ENCODE data around the gene ST3GAL3. TPM values are rescaled to one million over a fixed set of nuclear protein-coding genes. Genes with fewer than 3 reads are reported as not detected.

ST3GAL3 gene
- total RNA-seq, 2 donors from 2014 or later: 15.5 to 20.6 TPM

DNA sequence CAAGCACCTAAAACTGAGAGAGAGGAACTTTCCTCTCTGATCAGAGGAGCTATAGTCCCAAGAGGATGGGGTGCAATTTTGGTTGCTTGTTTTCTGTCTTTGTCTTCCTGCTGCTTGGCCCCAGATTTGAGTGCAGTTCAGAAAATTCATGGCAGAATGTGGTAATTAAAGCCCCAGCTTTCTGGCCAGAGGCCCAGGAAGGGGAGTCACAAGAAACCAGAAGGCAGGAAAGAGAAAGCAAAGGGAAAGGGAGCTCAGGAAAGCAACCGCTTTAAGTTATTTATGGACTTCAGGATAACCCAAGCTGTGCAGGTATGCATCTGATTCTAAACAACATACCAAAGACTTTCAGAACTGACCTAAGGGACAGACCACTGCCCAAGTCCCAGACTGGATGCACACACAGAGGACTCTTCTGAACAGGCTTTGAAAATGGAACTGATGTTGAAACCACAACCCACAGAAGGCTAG is 88.8 kb downstream of the ST3GAL3 start:
- TF ChIP-seq, protein P1, sequence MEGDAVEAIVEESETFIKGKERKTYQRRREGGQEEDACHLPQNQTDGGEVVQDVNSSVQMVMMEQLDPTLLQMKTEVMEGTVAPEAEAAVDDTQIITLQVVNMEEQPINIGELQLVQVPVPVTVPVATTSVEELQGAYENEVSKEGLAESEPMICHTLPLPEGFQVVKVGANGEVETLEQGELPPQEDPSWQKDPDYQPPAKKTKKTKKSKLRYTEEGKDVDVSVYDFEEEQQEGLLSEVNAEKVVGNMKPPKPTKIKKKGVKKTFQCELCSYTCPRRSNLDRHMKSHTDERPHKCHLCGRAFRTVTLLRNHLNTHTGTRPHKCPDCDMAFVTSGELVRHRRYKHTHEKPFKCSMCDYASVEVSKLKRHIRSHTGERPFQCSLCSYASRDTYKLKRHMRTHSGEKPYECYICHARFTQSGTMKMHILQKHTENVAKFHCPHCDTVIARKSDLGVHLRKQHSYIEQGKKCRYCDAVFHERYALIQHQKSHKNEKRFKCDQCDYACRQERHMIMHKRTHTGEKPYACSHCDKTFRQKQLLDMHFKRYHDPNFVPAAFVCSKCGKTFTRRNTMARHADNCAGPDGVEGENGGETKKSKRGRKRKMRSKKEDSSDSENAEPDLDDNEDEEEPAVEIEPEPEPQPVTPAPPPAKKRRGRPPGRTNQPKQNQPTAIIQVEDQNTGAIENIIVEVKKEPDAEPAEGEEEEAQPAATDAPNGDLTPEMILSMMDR (IDR thresholded peaks at IDR 0.05): no peak
- Histone ChIP-seq H3K27ac (no peak overlapping the region), H3K4me1 (peaks cover 0 to 11% of the 10 kb centered on the region in 2 donors), H3K9me3 (no peaks in the 10 kb centered on the region), H3K27me3 (no peaks in the 10 kb centered on the region), H3K36me3 (no peaks in the 10 kb centered on the region), H3K4me3 (no peak overlapping the region)
- DNase-seq (ENCODE audit: low spot score): no peak

DNA sequence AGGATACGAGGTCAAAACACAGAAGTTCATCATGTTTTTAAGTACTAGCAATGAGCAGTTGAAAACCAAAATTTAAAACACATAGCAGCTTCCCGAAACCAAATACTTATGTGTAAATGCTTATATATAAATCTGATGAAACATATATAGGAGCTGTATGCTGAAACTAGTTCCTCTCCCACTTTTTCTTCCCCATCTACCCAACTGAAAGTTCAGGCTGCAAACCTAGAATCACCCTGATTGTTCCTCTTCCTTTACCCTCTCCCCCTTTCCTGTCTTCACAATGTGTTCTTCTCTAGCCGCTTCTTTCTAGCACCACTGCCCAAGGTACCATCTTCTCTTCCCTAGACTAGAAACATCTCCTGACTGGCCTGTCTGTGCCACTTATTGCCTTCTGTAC is 90.6 kb downstream of the ST3GAL3 start:
- H3K27me3 ChIP-seq: no peaks in the 10 kb centered on the region
- TF ChIP-seq, protein P1 (IDR thresholded peaks at IDR 0.05): no peak
- DNase-seq (ENCODE audit: low spot score): no peak
- no peaks in the 10 kb centered on the region for H3K9me3 ChIP-seq
- peaks cover 0 to 11% of the 10 kb centered on the region in 2 donors for H3K4me1 ChIP-seq
- no peaks in the 10 kb centered on the region for H3K36me3 ChIP-seq
- H3K4me3 ChIP-seq: no peak overlapping the region
- no peak overlapping the region for H3K27ac ChIP-seq

DNA sequence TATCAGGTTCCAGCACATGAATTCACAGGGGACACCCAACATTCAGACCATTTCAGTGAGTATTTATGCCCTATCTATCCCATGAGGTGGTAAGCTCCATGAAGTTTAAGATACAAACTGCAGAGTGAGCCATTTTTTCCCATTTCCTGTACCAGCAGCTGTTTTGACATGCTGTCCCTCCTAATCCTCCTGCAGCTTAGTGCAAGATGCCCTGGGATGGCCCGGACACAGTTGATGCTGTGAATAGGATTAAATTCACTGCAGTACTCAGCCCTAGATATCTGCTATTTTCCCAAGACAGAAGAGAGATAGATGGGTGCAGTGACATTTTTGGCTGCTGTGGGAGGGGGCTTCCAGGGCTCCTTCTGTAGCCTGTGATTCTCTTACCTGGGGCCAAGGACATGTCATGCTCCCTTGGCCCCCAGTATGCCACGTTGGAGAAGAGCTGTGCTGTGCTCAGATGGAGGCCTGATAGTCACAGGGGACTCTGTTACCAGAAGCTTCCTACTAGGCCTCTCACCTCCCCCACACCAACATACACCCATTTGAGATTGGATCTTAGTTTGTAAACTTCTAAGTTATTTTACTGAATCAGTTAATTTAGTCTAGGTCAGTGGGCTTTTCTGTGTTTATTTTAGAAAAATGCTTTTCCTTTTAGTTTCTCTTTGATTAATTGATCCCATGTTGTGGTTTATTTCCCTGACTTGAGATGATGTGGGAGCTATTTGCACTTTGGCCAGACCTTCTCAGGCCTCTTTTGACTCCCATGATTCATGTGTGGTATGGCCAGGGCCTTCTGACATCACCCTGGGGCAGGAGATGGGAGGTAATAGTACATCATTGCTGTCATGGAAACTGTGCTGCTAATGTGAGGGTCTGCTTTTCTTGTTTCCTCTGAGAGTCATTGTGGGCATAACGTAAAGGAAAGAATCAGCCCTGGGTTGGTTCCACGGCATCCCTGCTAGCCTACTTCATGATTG is 92.6 kb downstream of the ST3GAL3 start:
- Histone ChIP-seq H3K4me1 (peaks cover 0 to 11% of the 10 kb centered on the region in 2 donors), H3K36me3 (no peaks in the 10 kb centered on the region), H3K9me3 (no peaks in the 10 kb centered on the region), H3K27me3 (no peaks in the 10 kb centered on the region), H3K27ac (no peak overlapping the region), H3K4me3 (no peak overlapping the region)
- TF ChIP-seq, protein P1 (IDR thresholded peaks at IDR 0.05): no peak
- DNase-seq (ENCODE audit: low spot score): no peak

DNA sequence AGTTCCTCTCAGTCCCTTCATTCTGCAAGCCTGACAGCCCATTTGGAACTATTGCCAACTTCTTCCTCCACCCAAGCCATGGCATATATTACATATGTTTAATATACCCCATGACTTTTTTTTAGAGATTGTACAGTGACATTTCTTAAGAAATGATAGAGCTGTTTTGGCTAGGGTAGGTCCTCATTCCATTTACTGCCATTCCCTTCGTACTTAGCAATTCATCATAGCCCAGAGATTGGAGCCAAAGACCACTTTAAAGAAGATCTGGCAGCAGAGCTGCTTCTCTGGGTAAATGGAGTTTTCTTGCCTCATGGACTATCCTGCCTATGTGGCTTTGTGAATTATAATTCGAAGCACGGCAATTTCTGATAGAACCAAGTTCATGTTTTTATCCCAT is 93.4 kb downstream of the ST3GAL3 start:
- Histone ChIP-seq H3K9me3 (no peaks in the 10 kb centered on the region), H3K4me1 (peaks cover 0 to 4% of the 10 kb centered on the region in 2 donors), H3K27ac (no peak overlapping the region), H3K4me3 (no peak overlapping the region), H3K36me3 (no peaks in the 10 kb centered on the region), H3K27me3 (no peaks in the 10 kb centered on the region)
- no peak for DNase-seq (ENCODE audit: low spot score)
- TF ChIP-seq, protein P1 (IDR thresholded peaks at IDR 0.05): no peak

DNA sequence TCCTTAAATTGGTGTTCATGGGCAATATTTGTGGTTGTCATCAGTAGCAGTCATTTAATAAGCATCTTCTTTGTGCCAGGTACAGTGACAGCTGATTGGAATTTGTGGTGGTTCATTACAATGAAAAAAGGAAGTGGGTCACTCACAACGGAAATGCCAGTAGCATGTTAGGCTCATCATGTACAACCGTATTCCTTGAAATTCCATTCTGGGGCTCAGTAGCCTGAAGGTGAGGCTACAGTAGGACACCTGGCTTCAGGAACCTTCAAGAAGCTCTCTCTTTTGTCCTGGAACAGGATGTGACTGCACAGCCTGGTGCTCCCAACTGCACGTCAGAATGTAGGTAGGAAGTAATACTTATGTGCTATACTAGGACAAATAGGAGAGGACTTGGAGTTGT is 93.9 kb downstream of the ST3GAL3 start:
- peaks cover 0 to under 1% of the 10 kb centered on the region in 2 donors for H3K4me1 ChIP-seq
- H3K9me3 ChIP-seq: no peaks in the 10 kb centered on the region
- TF ChIP-seq, protein P1 (IDR thresholded peaks at IDR 0.05): no peak
- H3K27me3 ChIP-seq: no peaks in the 10 kb centered on the region
- no peak for DNase-seq (ENCODE audit: low spot score)
- H3K4me3 ChIP-seq: no peak overlapping the region
- no peak overlapping the region for H3K27ac ChIP-seq
- H3K36me3 ChIP-seq: no peaks in the 10 kb centered on the region

Measured in right atrium auricular region (tissue), 2 donors.